MM.1S (cell line): ENCODE results near the gene KCNQ1.

Experiments used
- EZH2 ChIP-seq: fragments of 300-600 bp; sonication (generic); optimal IDR thresholded peaks from 2 replicates; pipeline ENCODE3; 2017; ENCODE audit warnings: low read depth, mild to moderate bottlenecking, antibody characterized with exemption, low read length, mixed read lengths
- TF ChIP-seq, protein P1 (sequence below): fragments of 300-600 bp; sonication (generic); IDR thresholded peaks from 2 replicates; pipeline ENCODE4 v1.5.1; 2016; ENCODE audit warnings: antibody characterized with exemption, low read length, mixed read lengths

DNA sequence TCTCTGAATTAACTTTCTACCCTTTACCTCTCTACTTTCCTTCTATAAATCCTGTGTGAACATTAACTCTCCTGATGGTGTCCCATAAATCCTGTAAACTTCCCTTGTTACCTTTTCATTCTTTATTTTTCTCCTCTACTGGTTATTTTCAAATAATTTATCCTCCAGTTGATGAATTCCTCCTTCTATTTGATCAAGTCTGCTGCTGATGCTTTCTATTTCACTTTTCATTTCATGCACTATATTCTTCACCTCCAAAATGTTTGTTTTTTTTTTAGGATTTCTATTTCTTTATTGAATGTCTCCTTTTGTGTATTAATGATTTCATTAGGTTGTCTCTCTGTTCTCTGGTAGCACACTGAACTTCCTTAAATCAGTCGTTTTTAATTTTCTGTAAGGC, 186.4 kb downstream of the KCNQ1 start:
- TF ChIP-seq, protein P1, sequence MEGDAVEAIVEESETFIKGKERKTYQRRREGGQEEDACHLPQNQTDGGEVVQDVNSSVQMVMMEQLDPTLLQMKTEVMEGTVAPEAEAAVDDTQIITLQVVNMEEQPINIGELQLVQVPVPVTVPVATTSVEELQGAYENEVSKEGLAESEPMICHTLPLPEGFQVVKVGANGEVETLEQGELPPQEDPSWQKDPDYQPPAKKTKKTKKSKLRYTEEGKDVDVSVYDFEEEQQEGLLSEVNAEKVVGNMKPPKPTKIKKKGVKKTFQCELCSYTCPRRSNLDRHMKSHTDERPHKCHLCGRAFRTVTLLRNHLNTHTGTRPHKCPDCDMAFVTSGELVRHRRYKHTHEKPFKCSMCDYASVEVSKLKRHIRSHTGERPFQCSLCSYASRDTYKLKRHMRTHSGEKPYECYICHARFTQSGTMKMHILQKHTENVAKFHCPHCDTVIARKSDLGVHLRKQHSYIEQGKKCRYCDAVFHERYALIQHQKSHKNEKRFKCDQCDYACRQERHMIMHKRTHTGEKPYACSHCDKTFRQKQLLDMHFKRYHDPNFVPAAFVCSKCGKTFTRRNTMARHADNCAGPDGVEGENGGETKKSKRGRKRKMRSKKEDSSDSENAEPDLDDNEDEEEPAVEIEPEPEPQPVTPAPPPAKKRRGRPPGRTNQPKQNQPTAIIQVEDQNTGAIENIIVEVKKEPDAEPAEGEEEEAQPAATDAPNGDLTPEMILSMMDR, result no peak
- TF ChIP-seq EZH2, result no peak
